ENCODE measurements around the gene GLDN.

DNA sequence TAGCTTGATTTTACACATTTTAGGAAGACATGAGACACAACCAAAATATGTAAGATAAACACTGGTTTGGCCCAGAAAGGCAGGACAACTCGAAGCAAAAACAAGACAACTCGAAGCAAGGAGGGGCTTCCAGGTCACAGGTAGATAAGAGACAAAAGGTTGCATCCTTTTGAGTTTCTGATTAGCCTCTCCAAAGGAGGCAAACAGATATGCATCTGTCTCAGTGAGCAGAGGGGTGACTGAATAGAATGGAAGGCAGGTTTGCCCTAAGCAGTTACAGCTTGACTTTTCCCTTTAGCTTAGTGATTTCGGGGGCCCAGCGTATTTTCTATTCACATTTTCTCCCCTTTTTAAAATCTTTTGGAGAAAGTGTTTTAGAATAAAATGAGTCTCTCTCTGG is 74.7 kb downstream of the GLDN start:
- TF ChIP-seq, protein P1, sequence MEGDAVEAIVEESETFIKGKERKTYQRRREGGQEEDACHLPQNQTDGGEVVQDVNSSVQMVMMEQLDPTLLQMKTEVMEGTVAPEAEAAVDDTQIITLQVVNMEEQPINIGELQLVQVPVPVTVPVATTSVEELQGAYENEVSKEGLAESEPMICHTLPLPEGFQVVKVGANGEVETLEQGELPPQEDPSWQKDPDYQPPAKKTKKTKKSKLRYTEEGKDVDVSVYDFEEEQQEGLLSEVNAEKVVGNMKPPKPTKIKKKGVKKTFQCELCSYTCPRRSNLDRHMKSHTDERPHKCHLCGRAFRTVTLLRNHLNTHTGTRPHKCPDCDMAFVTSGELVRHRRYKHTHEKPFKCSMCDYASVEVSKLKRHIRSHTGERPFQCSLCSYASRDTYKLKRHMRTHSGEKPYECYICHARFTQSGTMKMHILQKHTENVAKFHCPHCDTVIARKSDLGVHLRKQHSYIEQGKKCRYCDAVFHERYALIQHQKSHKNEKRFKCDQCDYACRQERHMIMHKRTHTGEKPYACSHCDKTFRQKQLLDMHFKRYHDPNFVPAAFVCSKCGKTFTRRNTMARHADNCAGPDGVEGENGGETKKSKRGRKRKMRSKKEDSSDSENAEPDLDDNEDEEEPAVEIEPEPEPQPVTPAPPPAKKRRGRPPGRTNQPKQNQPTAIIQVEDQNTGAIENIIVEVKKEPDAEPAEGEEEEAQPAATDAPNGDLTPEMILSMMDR (IDR thresholded peaks at IDR 0.05): no peak
- TF ChIP-seq POLR2A (IDR thresholded peaks at IDR 0.05): no peak

Data from thyroid gland (tissue), 4 donors.